Breast epithelium (tissue), 4 donors: ENCODE results near the gene PGAM5. TPM values are rescaled to one million over a fixed set of nuclear protein-coding genes. Genes with fewer than 3 reads are reported as not detected.

Experiments used
- DNase-seq, 2 donors: peaks; one replicate each; pipeline ENCODE4 v3.0.0-alpha.2; 2019; ENCODE audit warnings: low spot score in 2 of 2
- H3K27ac ChIP-seq, 2 donors: fragments of 200-600 bp; sonication (generic) in 1 of 2; one replicate each; pipeline ENCODE4 v1.5.1; 2016 to 2019; ENCODE audit warnings: mild to moderate bottlenecking in 1 of 2
- H3K27me3 ChIP-seq, 2 donors: fragments of 200-600 bp; sonication (generic) in 1 of 2; one replicate each; pipeline versions ENCODE4 v1.5.1 to v1.6.0; 2017 to 2019; ENCODE audit warnings: control low read depth in 1 of 2, mild to moderate bottlenecking in 1 of 2
- H3K36me3 ChIP-seq: fragments of 200-600 bp; one replicate; pipeline ENCODE4 v1.5.1; 2019
- H3K4me1 ChIP-seq, 2 donors: fragments of 200-600 bp; sonication (generic); one replicate each; pipeline ENCODE4 v1.5.1; 2016 to 2019; ENCODE audit warnings: control low read depth in 1 of 2
- H3K4me3 ChIP-seq, 3 donors: fragments of 200-600 bp; sonication (generic); 1 replicate in 2 of 3; 2 replicates in 1 of 3; pipeline ENCODE4 v1.5.1; 2016 to 2019; ENCODE audit warnings: mild to moderate bottlenecking in 3 of 3, moderate library complexity in 2 of 3
- H3K9me3 ChIP-seq, 2 donors: fragments of 200-600 bp; sonication (generic) in 1 of 2; one replicate each; pipeline ENCODE4 v1.5.1; 2016 to 2019; ENCODE audit warnings: control low read depth in 1 of 2
- POLR2A ChIP-seq: fragments of 450-650 bp; IDR thresholded peaks from one replicate; pipeline ENCODE4 v1.6.1; 2016; ENCODE audit warnings: antibody characterized with exemption, mild to moderate bottlenecking, moderate library complexity
- POLR2AphosphoS5 ChIP-seq, 3 donors: sonication (generic); formaldehyde crosslinking; IDR thresholded peaks; one replicate each; pipeline ENCODE4 v1.6.1; 2017; ENCODE audit warnings: antibody characterized with exemption in 3 of 3
- intact Hi-C: fragments of 100-400 bp; cut with DNase I; formaldehyde crosslinking; loops from one replicate; pipeline ENCODE4 v1.15.1; 2023; ENCODE audit warnings: low total_unique reads
- total RNA-seq, 3 donors: library from RNA; depleted of rRNA; stranded (reverse); fragments of >200 nt; gene quantifications; one replicate each; pipeline ENCODE4 v1.1.0, GENCODE V29; 2016
- TF ChIP-seq, protein P1 (sequence below), 3 donors: fragments of 450-650 bp; IDR thresholded peaks; one replicate each; pipeline ENCODE4 v1.5.1; 2016 to 2017; ENCODE audit warnings: antibody characterized with exemption in 3 of 3, mild to moderate bottlenecking in 3 of 3, moderate library complexity in 3 of 3

The PGAM5 gene
- total RNA-seq, 3 donors from 2014 or later, result 20.2 to 38.0 (median 22.8) TPM

- no peak overlapping the region for H3K27ac ChIP-seq
- peaks cover 11% of the 10 kb centered on the region for H3K36me3 ChIP-seq
- DNase-seq, result no peak
- TF ChIP-seq POLR2A, result no peak
- TF ChIP-seq POLR2AphosphoS5 (IDR thresholded peaks at IDR 0.05), result no peak
- TF ChIP-seq, protein P1, sequence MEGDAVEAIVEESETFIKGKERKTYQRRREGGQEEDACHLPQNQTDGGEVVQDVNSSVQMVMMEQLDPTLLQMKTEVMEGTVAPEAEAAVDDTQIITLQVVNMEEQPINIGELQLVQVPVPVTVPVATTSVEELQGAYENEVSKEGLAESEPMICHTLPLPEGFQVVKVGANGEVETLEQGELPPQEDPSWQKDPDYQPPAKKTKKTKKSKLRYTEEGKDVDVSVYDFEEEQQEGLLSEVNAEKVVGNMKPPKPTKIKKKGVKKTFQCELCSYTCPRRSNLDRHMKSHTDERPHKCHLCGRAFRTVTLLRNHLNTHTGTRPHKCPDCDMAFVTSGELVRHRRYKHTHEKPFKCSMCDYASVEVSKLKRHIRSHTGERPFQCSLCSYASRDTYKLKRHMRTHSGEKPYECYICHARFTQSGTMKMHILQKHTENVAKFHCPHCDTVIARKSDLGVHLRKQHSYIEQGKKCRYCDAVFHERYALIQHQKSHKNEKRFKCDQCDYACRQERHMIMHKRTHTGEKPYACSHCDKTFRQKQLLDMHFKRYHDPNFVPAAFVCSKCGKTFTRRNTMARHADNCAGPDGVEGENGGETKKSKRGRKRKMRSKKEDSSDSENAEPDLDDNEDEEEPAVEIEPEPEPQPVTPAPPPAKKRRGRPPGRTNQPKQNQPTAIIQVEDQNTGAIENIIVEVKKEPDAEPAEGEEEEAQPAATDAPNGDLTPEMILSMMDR (IDR thresholded peaks at IDR 0.05), result no peak
- H3K9me3 ChIP-seq, result no peaks in the 10 kb centered on the region
- no peaks in the 10 kb centered on the region for H3K27me3 ChIP-seq
- intact Hi-C loops, result no loop called here
- H3K4me3 ChIP-seq, result no peak overlapping the region
- no peaks in the 10 kb centered on the region for H3K4me1 ChIP-seq
These were observed 29.6 kb downstream of the PGAM5 start for GRCh38 chr12:132740313-132740646.

DNA sequence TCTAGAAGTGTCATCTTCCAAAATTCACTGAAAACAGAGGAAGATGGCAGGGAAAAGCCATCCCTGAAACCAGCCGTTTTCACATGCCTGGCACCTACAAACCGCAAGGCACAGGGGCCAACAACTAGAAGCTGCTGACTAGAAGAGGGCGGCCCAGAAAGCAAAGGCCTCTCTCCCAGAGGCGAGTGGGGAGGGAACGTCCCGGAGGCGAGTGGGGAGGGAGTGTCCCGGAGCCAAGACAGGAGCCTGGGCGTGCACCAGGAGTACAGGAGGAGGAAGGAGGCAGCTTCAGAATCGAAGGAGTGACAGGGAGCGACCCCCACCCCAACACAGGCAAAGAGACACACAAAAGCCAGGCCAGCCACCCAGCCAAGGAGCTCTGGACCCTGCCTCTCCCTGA, 30.0 kb downstream of the PGAM5 start:
- Histone ChIP-seq H3K36me3 (peaks cover 11% of the 10 kb centered on the region), H3K4me1 (no peaks in the 10 kb centered on the region), H3K4me3 (no peak overlapping the region), H3K9me3 (no peaks in the 10 kb centered on the region), H3K27me3 (no peaks in the 10 kb centered on the region), H3K27ac (no peak overlapping the region)
- DNase-seq, result no peak
- TF ChIP-seq, protein P1 (IDR thresholded peaks at IDR 0.05), result no peak
- TF ChIP-seq POLR2A (no peak), POLR2AphosphoS5 (IDR thresholded peaks at IDR 0.05) (no peak)
- intact Hi-C loops, result no loop called here

DNA sequence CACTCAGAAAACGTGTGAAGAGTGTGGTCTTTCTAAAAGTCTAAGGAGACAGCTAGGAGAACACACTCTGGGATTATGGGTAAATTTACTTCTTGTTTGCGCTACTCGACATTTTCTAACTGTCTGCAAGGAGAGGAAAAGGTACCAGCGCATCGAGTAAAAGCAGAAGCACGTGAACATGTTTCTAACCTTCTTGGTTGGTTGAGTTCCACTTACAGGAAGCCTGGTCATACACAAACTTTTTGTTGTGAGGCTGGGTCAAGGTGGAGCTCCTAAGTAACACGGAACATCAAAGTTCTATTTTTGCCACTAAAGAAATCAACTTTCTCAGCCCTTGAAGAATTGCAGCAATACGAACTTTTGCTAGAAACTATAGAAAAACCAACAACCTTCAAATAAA, 31.0 kb downstream of the PGAM5 start:
- intact Hi-C loops, result no loop called here
- H3K4me1 ChIP-seq, result no peaks in the 10 kb centered on the region
- TF ChIP-seq, protein P1 (IDR thresholded peaks at IDR 0.05), result no peak
- TF ChIP-seq POLR2AphosphoS5 (IDR thresholded peaks at IDR 0.05) (no peak), POLR2A (no peak)
- peaks cover 11% of the 10 kb centered on the region for H3K36me3 ChIP-seq
- no peaks in the 10 kb centered on the region for H3K9me3 ChIP-seq
- H3K27me3 ChIP-seq, result no peaks in the 10 kb centered on the region
- DNase-seq, result no peak
- H3K27ac ChIP-seq, result no peak overlapping the region
- H3K4me3 ChIP-seq, result no peak overlapping the region

- H3K36me3 ChIP-seq, result peaks cover 11% of the 10 kb centered on the region
- intact Hi-C loops, result no loop called here
These were observed 33.2 kb downstream of the PGAM5 start for GRCh38 chr12:132743831-132744230.

GRCh38 chr12:132746613-132747012, 36.0 kb downstream of the PGAM5 start:
- H3K9me3 ChIP-seq, result no peaks in the 10 kb centered on the region
- no peaks in the 10 kb centered on the region for H3K4me1 ChIP-seq
- no peaks in the 10 kb centered on the region for H3K27me3 ChIP-seq
- H3K4me3 ChIP-seq, result no peak overlapping the region
- H3K27ac ChIP-seq, result peak overlapping the region; percentile 61 to 67
- intact Hi-C loops, result no loop called here
- TF ChIP-seq POLR2AphosphoS5 (IDR thresholded peaks at IDR 0.05), result no peak
- no peak for TF ChIP-seq POLR2A
- TF ChIP-seq, protein P1 (IDR thresholded peaks at IDR 0.05), result no peak
- no peak for DNase-seq
- no peaks in the 10 kb centered on the region for H3K36me3 ChIP-seq

More at GRCh38 chr12:132743831-132744230, 33.2 kb downstream of the PGAM5 start:
- no peak for DNase-seq
- Histone ChIP-seq H3K4me3 (no peak overlapping the region), H3K27ac (no peak overlapping the region), H3K4me1 (no peaks in the 10 kb centered on the region), H3K27me3 (no peaks in the 10 kb centered on the region), H3K9me3 (no peaks in the 10 kb centered on the region)
- TF ChIP-seq, protein P1 (IDR thresholded peaks at IDR 0.05), result no peak
- TF ChIP-seq POLR2AphosphoS5 (IDR thresholded peaks at IDR 0.05) (no peak), POLR2A (no peak)
